ENCODE data around the gene DOCK9.

Gene DOCK9

GRCh38 chr13:98927951-98928927 lies 49.6 kb downstream of the DOCK9 start:
- no peak for TF ChIP-seq CTCF (conservative IDR thresholded peaks at IDR 0.05; ENCODE audit: control insufficient read depth, insufficient read depth, low read depth, low read length)
- H3K4me3 ChIP-seq (ENCODE audit: control insufficient read depth, low read depth, low read length) = no peak overlapping the region
- peak; percentile 96 for DNase-seq (ENCODE audit: low read depth)

- H3K4me3 ChIP-seq (ENCODE audit: control insufficient read depth, low read depth, low read length) = no peak overlapping the region
- TF ChIP-seq CTCF (conservative IDR thresholded peaks at IDR 0.05; ENCODE audit: control insufficient read depth, insufficient read depth, low read depth, low read length) = no peak
- no peak for DNase-seq (ENCODE audit: low read depth)
Observed at GRCh38 chr13:98925949-98926348, 51.9 kb downstream of the DOCK9 start.

- H3K4me3 ChIP-seq (ENCODE audit: control insufficient read depth, low read depth, low read length) = no peak overlapping the region
- peak; percentile 39 for DNase-seq (ENCODE audit: low read depth)
- no peak for TF ChIP-seq CTCF (conservative IDR thresholded peaks at IDR 0.05; ENCODE audit: control insufficient read depth, insufficient read depth, low read depth, low read length)
Observed at GRCh38 chr13:98923641-98924397, 54.0 kb downstream of the DOCK9 start.

- DNase-seq (ENCODE audit: low read depth) = no peak
- no peak for TF ChIP-seq CTCF (conservative IDR thresholded peaks at IDR 0.05; ENCODE audit: control insufficient read depth, insufficient read depth, low read depth, low read length)
- H3K4me3 ChIP-seq (ENCODE audit: control insufficient read depth, low read depth, low read length) = no peak overlapping the region
Observed at GRCh38 chr13:98922306-98922705, 55.6 kb downstream of the DOCK9 start.

- H3K4me3 ChIP-seq (ENCODE audit: control insufficient read depth, low read depth, low read length) = no peak overlapping the region
- DNase-seq (ENCODE audit: low read depth) = no peak
- no peak for TF ChIP-seq CTCF (conservative IDR thresholded peaks at IDR 0.05; ENCODE audit: control insufficient read depth, insufficient read depth, low read depth, low read length)
Observed at GRCh38 chr13:98921786-98922185, 56.1 kb downstream of the DOCK9 start.

- TF ChIP-seq CTCF (conservative IDR thresholded peaks at IDR 0.05; ENCODE audit: control insufficient read depth, insufficient read depth, low read depth, low read length) = no peak
- no peak overlapping the region for H3K4me3 ChIP-seq (ENCODE audit: control insufficient read depth, low read depth, low read length)
- no peak for DNase-seq (ENCODE audit: low read depth)
Observed at GRCh38 chr13:98921015-98921580, 56.8 kb downstream of the DOCK9 start.

Measured in fibroblast of mammary gland (primary cell).